Measurements from ENCODE around the gene INTS4. TPM values are rescaled to one million over a fixed set of nuclear protein-coding genes. Genes with fewer than 3 reads are reported as not detected.

Gene INTS4
- total and polyA plus RNA-seq, 2 of the 8 experiments (the other 6 are each of a cell fraction or from before 2014, with no cell fraction given): 27.0 to 31.3 TPM

DNA sequence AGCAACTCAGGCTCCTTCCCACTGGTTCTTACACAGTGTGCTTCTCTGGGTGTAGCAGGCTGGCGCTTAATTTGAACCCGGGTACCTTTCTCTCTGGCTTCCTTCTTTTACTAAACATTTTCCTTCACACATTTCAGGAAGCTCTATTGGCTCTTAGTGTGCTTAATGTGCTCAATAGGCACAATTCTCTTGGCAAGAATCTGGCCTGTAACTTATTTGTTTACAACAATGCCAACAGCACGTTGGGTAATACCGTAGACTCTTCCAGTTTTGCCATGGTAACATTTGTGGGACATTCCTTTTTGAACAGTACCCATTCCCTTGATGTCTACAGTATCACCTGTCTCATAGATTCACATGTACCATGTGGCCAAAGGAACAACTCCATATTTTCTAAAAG, 125.7 kb downstream of the INTS4 start:
- no peaks in the 10 kb centered on the region for H4K20me1 ChIP-seq (replicated peaks in 1 of 2; ENCODE audit: control insufficient read depth in 1 of 2, insufficient read depth in 2 of 2, low read length in 2 of 2)
- no peak overlapping the region for H3K9ac ChIP-seq (replicated peaks in 1 of 4; ENCODE audit: extremely low read depth in 1 of 4, low read depth in 3 of 4, low read length in 3 of 4)
- no peaks in the 10 kb centered on the region for H3K79me1 ChIP-seq (ENCODE audit: low read depth, low read length)
- no peak overlapping the region for H2AK5ac ChIP-seq (ENCODE audit: low read depth, low read length)
- TF ChIP-seq TAF7 (optimal IDR thresholded peaks at IDR 0.05; ENCODE audit: borderline replicate concordance, low read depth, low read length) (no peak), SUZ12 (IDR thresholded peaks at IDR 0.05; ENCODE audit: low read length) (no peak), USF2 (IDR thresholded peaks at IDR 0.05; ENCODE audit: low read length) (no peak)
- H3K36me3 ChIP-seq (ENCODE audit: control insufficient read depth in 2 of 4, insufficient read depth in 4 of 4, low read length in 3 of 4): peaks cover 0 to 13% (median 3%) of the 10 kb centered on the region in 4 experiments; a peak in 5 of 8 replicates
- no peak overlapping the region for H3K14ac ChIP-seq (ENCODE audit: insufficient read length)
- H3K4me3 ChIP-seq (ENCODE audit: extremely low read depth in 1 of 4, insufficient read depth in 2 of 4, low read depth in 3 of 4, low read length in 4 of 4): no peak overlapping the region
- H3K4ac ChIP-seq (replicated peaks; ENCODE audit: insufficient read length, low read depth, low read length): no peak overlapping the region
- H2BK12ac ChIP-seq (ENCODE audit: low read depth, low read length): no peak overlapping the region
- FAIRE-seq: no peak
- no peaks in the 10 kb centered on the region for H3K4me1 ChIP-seq (replicated peaks in 1 of 4; ENCODE audit: control insufficient read depth in 3 of 4, insufficient read depth in 4 of 4, low read length in 3 of 4)
- H2AFZ ChIP-seq (ENCODE audit: low read length): no peak overlapping the region
- H2BK15ac ChIP-seq (ENCODE audit: low read length): no peak overlapping the region
- no peaks in the 10 kb centered on the region for H3K27me3 ChIP-seq (replicated peaks in 1 of 4; ENCODE audit: control insufficient read depth in 3 of 4, extremely low read depth in 1 of 4, insufficient read depth in 3 of 4, low read length in 3 of 4)
- H4K91ac ChIP-seq (replicated peaks; ENCODE audit: insufficient read length, low read length): no peak overlapping the region
- no peak overlapping the region for H4K5ac ChIP-seq (ENCODE audit: insufficient read length, low read depth, low read length)
- H3K56ac ChIP-seq (replicated peaks; ENCODE audit: insufficient read length, low read depth, low read length): no peak overlapping the region
- no peak overlapping the region for H4K8ac ChIP-seq (ENCODE audit: extremely low read depth, insufficient read depth, low read length)
- H3K18ac ChIP-seq (ENCODE audit: extremely low read depth, low read length): no peak overlapping the region
- no peak overlapping the region; the same call in 1 of the 2 replicates for H3K27ac ChIP-seq (ENCODE audit: low read depth, low read length)
- CTCF ChIA-PET (ENCODE audit: partially characterized antibody): interaction anchor here (0.6 kb wide), 1 partner anchor 657 kb away, joined by 3 read pairs; no protein-coding TSS in a partner anchor
- no peaks in the 10 kb centered on the region for H3K23me2 ChIP-seq (ENCODE audit: low read depth, low read length)
- no peaks in the 10 kb centered on the region for H3K9me3 ChIP-seq (ENCODE audit: insufficient read depth in 2 of 2, low read depth in 1 of 2, low read length in 1 of 2)
- no peak overlapping the region for H2BK20ac ChIP-seq (ENCODE audit: low read length)
- no peaks in the 10 kb centered on the region for H3K79me2 ChIP-seq (ENCODE audit: control insufficient read depth in 1 of 2, insufficient read depth in 2 of 2, low read length in 2 of 2)
- POLR2A ChIA-PET (ENCODE audit: partially characterized antibody): no interaction called here
- no peak overlapping the region for H3K4me2 ChIP-seq (ENCODE audit: insufficient read depth in 1 of 2, low read depth in 2 of 2, low read length in 2 of 2)
- WGBS, 2 experiments (ENCODE audit: extremely low coverage in 1 of 2, insufficient coverage in 1 of 2, insufficient read length in 1 of 2, insufficient replicate concordance in 2 of 2, low coverage in 1 of 2, low lambda C conversion rate in 2 of 2, missing lambda C conversion rate in 1 of 2): 90% methylated on average over 4 of the region's 4 CpGs; no CpG with 5 or more reads in 1 of the 2 experiments
- no peak overlapping the region for H2BK5ac ChIP-seq (ENCODE audit: low read depth, low read length)
- no peak overlapping the region for H3K23ac ChIP-seq (ENCODE audit: insufficient read length)
- DNase-seq (ENCODE audit: low read depth in 1 of 2, low spot score in 2 of 2): no peak
- no peak overlapping the region for H2BK120ac ChIP-seq (replicated peaks; ENCODE audit: low read depth, low read length)
